ENCODE results near the gene RPAP2.
"Not testable (repeated sequence)": the region's sequence is repeated elsewhere in the genome, so short reads cannot be mapped to it uniquely, and the experiment has no call there.

The RPAP2 gene

GRCh38 chr1:92376345-92376744, 77.5 kb downstream of the RPAP2 start:
- no peak for DNase-seq (ENCODE audit: low spot score)

GRCh38 chr1:92377991-92378390, 79.1 kb downstream of the RPAP2 start:
- not testable (repeated sequence) for DNase-seq (ENCODE audit: low spot score)

GRCh38 chr1:92380867-92381266, 82.0 kb downstream of the RPAP2 start:
- no peak for DNase-seq (ENCODE audit: low spot score)

- not testable (repeated sequence) for DNase-seq (ENCODE audit: low spot score)
Measured at GRCh38 chr1:92393966-92394365, 95.1 kb downstream of the RPAP2 start.

DNA sequence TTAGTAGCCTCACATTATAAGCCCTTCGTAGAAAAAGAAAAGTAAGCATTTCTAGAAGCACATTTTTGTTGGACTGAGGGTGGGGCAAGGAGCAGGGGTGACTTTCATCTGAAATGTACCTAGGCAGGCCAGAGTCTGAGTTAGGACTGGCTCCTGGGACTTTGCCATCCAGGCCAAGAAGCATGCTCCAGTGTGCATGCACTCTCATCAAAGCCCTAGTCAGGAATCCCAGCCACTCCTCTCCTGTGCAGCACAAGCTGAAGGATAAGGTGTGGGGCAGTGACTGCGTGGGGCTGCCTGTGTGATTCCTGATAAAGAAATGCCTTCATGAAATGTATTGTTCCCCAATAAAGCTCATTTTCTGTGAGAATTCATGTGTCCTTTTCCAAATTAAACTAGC, 99.7 kb downstream of the RPAP2 start:
- no peak for DNase-seq (ENCODE audit: low spot score)

DNA sequence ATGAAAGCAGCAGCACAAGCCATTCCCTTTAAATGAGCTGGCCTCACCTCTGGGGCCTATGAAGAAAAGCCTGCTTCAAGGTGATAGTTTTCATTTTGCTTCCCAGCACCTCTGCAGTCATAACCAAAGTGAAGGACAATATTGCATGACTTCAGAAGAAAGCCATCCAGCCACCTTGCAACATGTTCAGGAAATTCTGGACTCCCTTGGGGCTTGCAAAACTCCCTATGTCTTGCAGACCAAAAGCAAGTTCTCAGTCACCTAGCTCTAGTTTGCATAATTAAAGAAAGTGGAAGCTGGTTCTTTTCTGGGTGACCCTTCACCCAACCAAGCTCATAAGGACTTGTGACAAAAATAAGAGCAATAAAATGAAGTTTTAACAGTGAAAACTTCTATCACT, 100.2 kb downstream of the RPAP2 start:
- no peak for DNase-seq (ENCODE audit: low spot score)

DNA sequence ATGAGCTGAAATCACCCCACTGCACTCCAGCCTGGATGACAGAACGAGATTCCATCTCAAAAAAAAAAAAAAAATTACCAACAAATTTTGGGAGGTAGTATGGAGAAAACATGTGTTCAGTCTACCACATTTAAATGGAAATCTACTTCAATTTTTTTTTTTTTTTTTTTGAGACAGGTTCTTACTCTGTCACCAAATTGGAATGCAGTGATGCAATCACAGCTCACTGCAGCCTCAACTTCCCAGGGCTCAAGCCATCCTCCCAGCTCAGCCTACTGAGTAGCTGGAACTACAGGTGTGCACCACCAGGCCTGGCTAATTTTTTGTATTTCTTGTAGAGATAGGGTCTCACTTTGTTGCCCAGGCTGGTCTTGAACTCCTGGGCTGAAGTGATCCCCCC, 105.8 kb downstream of the RPAP2 start:
- DNase-seq (ENCODE audit: low spot score), result no peak

DNA sequence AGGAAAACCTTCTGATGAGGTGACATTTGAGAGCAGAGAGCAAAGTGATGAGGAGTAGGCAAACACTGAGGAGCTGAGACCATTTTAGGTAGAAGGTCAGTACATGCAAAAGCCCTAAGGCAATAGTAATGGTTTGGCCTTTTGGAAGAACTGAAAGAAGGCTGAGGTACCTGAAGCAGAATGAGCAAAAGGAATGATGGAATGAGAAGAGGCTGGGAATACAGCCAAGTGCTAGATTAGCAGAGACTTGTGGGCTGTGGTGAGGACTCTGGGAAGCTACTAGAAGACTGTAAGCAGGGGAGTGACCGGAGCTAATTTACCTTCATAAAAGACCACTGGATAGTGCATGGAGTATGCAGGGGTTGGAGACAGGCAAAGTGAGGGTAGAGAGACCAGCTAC, 110.0 kb downstream of the RPAP2 start:
- DNase-seq (ENCODE audit: low spot score), result no peak

DNA sequence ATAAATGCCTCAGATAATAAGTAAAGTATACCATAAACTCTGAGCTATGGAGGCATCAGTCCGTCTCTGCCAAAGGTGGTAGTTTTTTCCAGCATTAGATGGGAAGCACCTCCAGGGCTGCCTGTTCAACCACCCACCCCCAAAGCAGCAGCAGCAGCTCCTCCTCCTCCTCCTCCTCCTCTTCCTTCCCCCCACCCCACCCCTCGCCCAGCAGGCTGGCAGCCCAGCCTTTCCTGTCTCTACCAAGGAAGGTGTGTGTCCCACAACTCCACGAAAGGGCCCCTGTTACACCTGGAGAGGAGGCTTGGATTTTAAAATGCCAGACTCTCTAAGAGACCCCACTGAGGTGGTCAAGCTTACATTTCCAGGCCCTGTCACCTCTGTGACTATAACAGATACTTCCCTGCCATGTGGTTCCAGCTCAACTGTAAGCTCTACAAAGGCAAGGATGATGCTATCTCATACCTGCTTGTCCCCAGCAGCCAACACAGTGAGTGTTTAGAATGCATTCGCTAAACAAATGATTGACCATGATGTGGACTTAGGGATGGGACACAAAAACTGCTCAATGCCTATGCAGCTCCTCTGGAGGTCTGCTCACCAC, 111.2 kb downstream of the RPAP2 start:
- DNase-seq (ENCODE audit: low spot score), result no peak

DNA sequence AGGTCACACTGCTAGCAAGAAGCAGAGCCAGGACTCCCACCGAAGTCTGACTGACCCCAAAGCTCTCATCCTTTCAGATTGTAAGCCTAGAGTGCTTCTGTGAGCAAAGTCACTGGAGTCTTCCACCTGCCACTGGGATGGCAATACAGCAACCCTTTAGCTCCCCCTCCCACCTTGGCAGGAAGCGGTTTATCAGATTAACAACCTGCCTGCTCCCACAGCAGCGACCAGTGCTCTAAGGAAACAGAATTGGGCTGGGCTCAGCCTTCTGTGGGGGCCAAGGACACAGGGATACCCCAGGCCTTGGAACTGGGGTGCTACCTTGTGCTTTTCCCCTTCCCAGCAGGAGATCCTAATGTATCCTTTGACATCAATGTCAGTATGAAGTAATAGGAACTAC, 111.8 kb downstream of the RPAP2 start:
- no peak for DNase-seq (ENCODE audit: low spot score)

DNA sequence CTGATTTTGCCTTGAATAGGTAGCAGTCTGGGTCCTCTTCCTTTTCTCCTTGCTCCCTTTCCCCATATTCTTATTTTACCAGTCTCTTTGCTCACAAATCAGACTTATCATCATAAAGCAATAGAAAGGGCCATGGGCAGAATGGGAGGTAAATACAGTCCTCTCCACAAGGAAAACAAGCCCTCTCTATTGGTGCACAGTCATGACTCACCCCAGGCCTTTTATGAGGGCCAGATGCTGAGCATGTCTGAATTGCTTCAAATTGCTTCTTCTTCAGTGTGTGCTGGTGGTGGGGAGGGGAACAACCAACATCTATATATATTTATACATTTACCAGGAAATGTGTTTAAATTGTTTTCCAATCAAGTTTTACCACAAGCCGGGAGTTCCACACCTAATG, 112.7 kb downstream of the RPAP2 start:
- DNase-seq (ENCODE audit: low spot score), result peak; percentile 84

GRCh38 chr1:92419642-92420041, 120.8 kb downstream of the RPAP2 start:
- DNase-seq (ENCODE audit: low spot score), result no peak

GRCh38 chr1:92424381-92424780, 125.5 kb downstream of the RPAP2 start:
- no peak for DNase-seq (ENCODE audit: low spot score)

GRCh38 chr1:92425617-92426016, 126.8 kb downstream of the RPAP2 start:
- DNase-seq (ENCODE audit: low spot score), result no peak

DNA sequence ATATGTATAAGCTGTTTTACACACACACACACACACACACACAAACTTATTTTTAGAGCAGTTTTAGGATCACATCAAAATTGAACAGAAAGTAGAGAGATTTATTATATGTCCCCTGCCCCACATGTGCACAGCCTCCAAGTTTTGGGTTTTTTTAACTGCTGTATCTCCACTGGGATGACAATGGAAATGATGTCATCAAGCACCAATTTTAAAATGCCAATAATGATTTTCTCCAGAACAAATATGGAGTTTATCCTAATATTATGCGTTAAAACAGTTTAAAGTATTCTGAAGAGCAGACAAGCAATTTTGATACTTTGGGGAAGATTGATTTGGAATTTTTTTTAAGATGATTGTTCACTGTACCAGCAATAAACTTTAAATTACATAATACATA, 131.2 kb downstream of the RPAP2 start:
- DNase-seq (ENCODE audit: low spot score), result no peak

DNA sequence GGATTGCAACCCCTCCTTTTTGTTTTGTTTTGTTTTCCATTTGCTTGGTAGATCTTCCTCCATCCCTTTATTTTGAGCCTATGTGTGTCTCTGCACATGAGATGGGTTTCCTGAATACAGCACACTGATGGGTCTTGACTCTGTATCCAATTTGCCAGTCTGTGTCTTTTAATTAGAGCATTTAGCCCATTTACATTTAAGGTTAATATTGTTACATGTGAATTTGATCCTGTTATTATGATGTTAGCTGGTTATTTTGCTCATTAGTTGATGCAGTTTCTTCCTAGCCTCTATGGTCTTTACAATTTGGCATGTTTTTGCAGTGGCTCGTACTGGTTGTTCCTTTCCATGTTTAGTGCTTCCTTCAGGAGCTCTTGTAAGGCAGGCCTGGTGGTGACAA, 135.7 kb downstream of the RPAP2 start:
- not testable (repeated sequence) for DNase-seq (ENCODE audit: low spot score)

DNA sequence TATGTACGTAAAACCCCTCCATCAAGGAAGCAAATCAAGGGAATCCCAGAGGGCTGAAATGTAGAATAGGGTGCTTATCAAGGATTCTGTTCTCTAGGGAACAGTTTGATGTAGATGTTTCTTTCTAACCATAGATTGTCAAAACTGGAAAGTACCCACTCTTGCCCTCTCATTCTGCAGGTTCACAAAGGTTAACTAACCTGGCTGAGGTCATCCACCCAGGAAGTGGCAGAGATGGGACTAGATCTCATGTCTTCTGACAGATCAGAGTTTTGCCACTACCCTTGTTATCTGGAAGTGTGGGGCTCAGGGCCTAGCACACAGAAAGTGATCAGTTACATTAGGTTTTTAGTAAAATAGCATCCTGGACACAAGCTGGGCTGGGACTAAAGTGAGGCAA, 140.4 kb downstream of the RPAP2 start:
- DNase-seq (ENCODE audit: low spot score), result no peak

DNA sequence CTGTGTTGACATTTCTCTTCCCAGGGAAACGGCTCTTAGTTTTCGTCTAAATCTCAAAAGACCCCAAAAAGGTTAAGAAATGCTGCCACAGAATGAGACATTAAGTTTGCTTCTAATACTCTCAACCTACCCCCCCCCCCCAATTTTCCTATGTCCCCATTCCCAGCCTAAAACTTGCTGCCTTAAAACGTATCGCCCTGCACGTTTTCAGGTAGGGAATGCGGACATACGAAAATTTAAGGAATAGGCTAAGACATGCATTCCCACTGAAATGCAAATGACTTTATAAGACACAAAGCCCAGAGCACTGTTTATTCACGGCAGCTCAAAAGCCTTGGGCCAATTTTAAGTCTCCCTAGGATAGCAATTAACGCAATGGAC, 142.4 kb downstream of the RPAP2 start:
- DNase-seq (ENCODE audit: low spot score), result no peak

DNA sequence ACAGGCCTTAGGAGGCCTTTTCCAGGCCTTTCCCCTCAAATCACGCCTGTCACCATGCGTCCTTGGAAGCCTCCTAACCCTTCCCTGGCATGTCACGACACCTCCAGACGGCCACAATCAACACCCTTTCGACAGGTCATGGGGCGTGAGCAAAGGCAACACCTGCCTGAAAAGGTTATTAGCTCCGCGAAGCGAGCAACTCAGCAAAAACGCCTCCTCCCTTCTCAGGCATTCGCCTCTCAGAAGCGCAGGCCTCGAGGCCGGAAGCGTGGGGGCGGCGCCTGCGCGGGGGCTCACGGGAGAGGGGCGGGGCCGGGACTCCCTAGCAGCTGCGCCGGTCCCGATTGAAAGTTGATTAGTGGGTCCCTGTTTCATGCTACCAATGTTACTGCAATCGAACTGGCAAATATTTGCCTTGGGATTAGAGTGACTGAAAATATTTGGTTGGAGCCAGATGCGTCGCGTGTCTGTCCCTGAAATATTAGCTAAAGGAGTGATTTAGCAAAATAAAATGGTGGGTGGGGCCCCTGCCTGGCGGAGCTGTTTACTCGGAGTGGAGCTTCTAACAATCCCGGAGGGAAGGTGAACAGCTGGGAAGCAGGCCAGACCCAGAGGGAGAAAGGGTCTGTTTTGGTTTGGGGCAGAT, 143.0 kb downstream of the RPAP2 start:
- DNase-seq (ENCODE audit: low spot score), result no peak

- no peak for DNase-seq (ENCODE audit: low spot score)
Measured at GRCh38 chr1:92442351-92442750, 143.5 kb downstream of the RPAP2 start.

DNA sequence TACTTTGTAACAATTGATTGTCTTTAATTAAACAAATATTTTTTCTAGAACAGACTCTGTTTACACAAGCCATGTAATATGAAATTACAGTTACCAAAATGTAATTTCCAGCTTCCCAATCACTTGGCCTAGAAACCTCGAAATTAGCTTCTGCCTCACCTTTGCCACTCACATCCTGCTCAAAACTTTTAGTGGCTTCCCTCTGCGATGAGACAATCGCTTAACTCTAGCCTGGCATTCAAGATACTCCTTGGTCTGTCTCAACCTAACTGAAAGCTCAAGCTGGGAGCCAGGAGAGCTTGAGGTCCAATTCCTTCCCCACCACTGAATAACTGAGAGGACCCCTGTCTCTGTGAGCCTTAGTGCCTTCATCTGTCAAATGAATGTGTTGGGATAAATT, 145.0 kb downstream of the RPAP2 start:
- DNase-seq (ENCODE audit: low spot score), result no peak

GRCh38 chr1:92444351-92444750, 145.5 kb downstream of the RPAP2 start:
- peak; percentile 45 for DNase-seq (ENCODE audit: low spot score)

DNA sequence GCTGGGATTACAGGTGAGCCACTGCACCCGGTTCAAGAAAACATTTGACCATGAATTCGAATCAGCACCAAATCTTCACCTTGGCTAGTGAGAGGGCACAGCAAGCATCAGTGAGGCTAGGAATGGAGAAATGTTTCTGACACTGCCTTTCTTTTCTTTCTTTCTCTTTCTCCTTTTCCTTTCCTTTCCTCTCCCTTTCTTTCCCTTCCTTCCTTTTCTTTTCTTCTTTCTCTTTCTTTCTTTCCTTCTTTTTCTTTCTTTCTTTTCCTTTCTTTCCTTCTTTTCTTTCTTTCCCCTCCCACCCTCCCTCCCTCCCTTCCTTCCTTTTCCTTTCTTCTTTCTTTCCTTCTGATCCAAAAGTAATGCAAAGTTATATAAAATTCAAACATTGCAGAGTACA, 147.0 kb downstream of the RPAP2 start:
- DNase-seq (ENCODE audit: low spot score), result no peak

- peak; percentile 29 for DNase-seq (ENCODE audit: low spot score)
Measured at GRCh38 chr1:92446546-92446945, 147.7 kb downstream of the RPAP2 start.
